Measurements from ENCODE around the gene MYO1D. TPM values are rescaled to one million over a fixed set of nuclear protein-coding genes. Genes with fewer than 3 reads are reported as not detected.

The MYO1D gene
- total and polyA plus RNA-seq, 4 donors, result 4.5 to 22.9 (median 13.3) TPM

- H3K9me3 ChIP-seq (ENCODE audit: control insufficient read depth in 4 of 4, low read length in 3 of 4), result no peaks in the 10 kb centered on the region
- no peak overlapping the region for H3K9ac ChIP-seq (ENCODE audit: low read depth in 1 of 2, low read length in 2 of 2)
- no peak overlapping the region for H3K4me3 ChIP-seq (ENCODE audit: low read depth in 1 of 3, low read length in 3 of 3)
- H3K27me3 ChIP-seq (ENCODE audit: control insufficient read depth in 4 of 4, insufficient read depth in 4 of 4, low read length in 3 of 4), result no peaks in the 10 kb centered on the region
- WGBS, result 40% methylated on average over 1 of the region's 1 CpG
- H3K36me3 ChIP-seq (ENCODE audit: control insufficient read depth in 4 of 4, insufficient read depth in 3 of 4, low read depth in 1 of 4, low read length in 3 of 4), result peaks cover 18 to 54% (median 38%) of the 10 kb centered on the region in 4 donors
- H3K4me1 ChIP-seq (ENCODE audit: control insufficient read depth in 4 of 4, insufficient read depth in 4 of 4, low read length in 3 of 4), result no peaks in the 10 kb centered on the region
- H3K27ac ChIP-seq (ENCODE audit: low read depth in 1 of 2, low read length in 2 of 2), result no peak overlapping the region
- peak; percentile 63 for DNase-seq (ENCODE audit: low spot score)
- TF ChIP-seq JUND (IDR thresholded peaks at IDR 0.05) (no peak), HNF4G (IDR thresholded peaks at IDR 0.05) (no peak), ZBTB33 (IDR thresholded peaks at IDR 0.05) (no peak), GABPA (IDR thresholded peaks at IDR 0.05 in 1 of 2, conservative IDR thresholded peaks at IDR 0.05 in 1 of 2) (no peak), NR2F2 (IDR thresholded peaks at IDR 0.05) (no peak), EGR1 (IDR thresholded peaks at IDR 0.05; ENCODE audit: low read depth in 2 of 2) (no peak), ATF3 (IDR thresholded peaks at IDR 0.05) (no peak), REST (IDR thresholded peaks at IDR 0.05) (no peak), YY1 (IDR thresholded peaks at IDR 0.05) (no peak), RAD21 (IDR thresholded peaks at IDR 0.05) (peak; percentile 52 to 65), SP1 (IDR thresholded peaks at IDR 0.05) (no peak), RXRA (IDR thresholded peaks at IDR 0.05) (peak; percentile 59 to 89), MAX (IDR thresholded peaks at IDR 0.05) (no peak), TAF1 (conservative IDR thresholded peaks at IDR 0.05) (no peak), FOXA2 (IDR thresholded peaks at IDR 0.05) (no peak), HNF4A (conservative IDR thresholded peaks at IDR 0.05) (peak in 1 of 2 donors; percentile 40), FOXA1 (IDR thresholded peaks at IDR 0.05) (no peak), CTCF (IDR thresholded peaks at IDR 0.05; ENCODE audit: low read depth, low read length, missing input control) (peak; percentile 44)
Measured at GRCh38 chr17:32461853-32462617, 414.9 kb downstream of the MYO1D start.

Measured in liver (tissue), 9 donors.